Limb (tissue), 2 donors: ENCODE measurements around the gene FSTL4.
"Not testable (repeated sequence)": the region's sequence is repeated elsewhere in the genome, so short reads cannot be mapped to it uniquely, and the experiment has no call there.

Experiments used
- DNase-seq, 2 donors: peaks; one replicate each; pipeline ENCODE4 v3.0.0-alpha.2; 2016; ENCODE audit errors: extremely low spot score in 2 of 2

FSTL4 gene

GRCh38 chr5:133405275-133406034 lies 206.9 kb downstream of the FSTL4 start:
- no peak for DNase-seq

GRCh38 chr5:133404724-133405123 lies 207.6 kb downstream of the FSTL4 start:
- DNase-seq = no peak

- DNase-seq = no peak
Measured at GRCh38 chr5:133403741-133404364, 208.5 kb downstream of the FSTL4 start.

- no peak for DNase-seq
Measured at GRCh38 chr5:133402775-133403174, 209.6 kb downstream of the FSTL4 start.

- DNase-seq = no peak
Measured at GRCh38 chr5:133401731-133402347, 210.5 kb downstream of the FSTL4 start.

- peak in 1 of 2 donors; percentile 25 for DNase-seq
Measured at GRCh38 chr5:133400831-133401351, 211.4 kb downstream of the FSTL4 start.

GRCh38 chr5:133400120-133400519 lies 212.2 kb downstream of the FSTL4 start:
- DNase-seq = no peak

GRCh38 chr5:133399247-133399891 lies 213.0 kb downstream of the FSTL4 start:
- no peak for DNase-seq

- DNase-seq = peak in 1 of 2 donors; percentile 43
Measured at GRCh38 chr5:133398646-133399101, 213.7 kb downstream of the FSTL4 start.

- no peak for DNase-seq
Measured at GRCh38 chr5:133397990-133398645, 214.2 kb downstream of the FSTL4 start.

GRCh38 chr5:133397348-133397747 lies 215.0 kb downstream of the FSTL4 start:
- DNase-seq = peak in 1 of 2 donors; percentile 35

GRCh38 chr5:133396814-133397213 lies 215.5 kb downstream of the FSTL4 start:
- DNase-seq = peak in 1 of 2 donors; percentile 45

GRCh38 chr5:133396187-133396741 lies 216.1 kb downstream of the FSTL4 start:
- peak in 1 of 2 donors; percentile 34 for DNase-seq

GRCh38 chr5:133395207-133395606 lies 217.1 kb downstream of the FSTL4 start:
- DNase-seq = not testable (repeated sequence)

GRCh38 chr5:133394477-133394817 lies 217.9 kb downstream of the FSTL4 start:
- not testable (repeated sequence) for DNase-seq

GRCh38 chr5:133393776-133394476 lies 218.4 kb downstream of the FSTL4 start:
- no peak for DNase-seq

GRCh38 chr5:133392448-133392847 lies 219.9 kb downstream of the FSTL4 start:
- DNase-seq = no peak

- peak in 1 of 2 donors; percentile 14 for DNase-seq
Measured at GRCh38 chr5:133391354-133392136, 220.8 kb downstream of the FSTL4 start.
